ENCODE results near the gene RPTOR. TPM values are rescaled to one million over a fixed set of nuclear protein-coding genes. Genes with fewer than 3 reads are reported as not detected.

The RPTOR gene
- total RNA-seq, 2 experiments from 2014 or later: 88.9 to 91.8 TPM

- DNase-seq: no peak
- no peaks in the 10 kb centered on the region for H3K9me3 Mint-ChIP-seq
- peaks cover 63% of the 10 kb centered on the region for H3K4me1 Mint-ChIP-seq
- H3K36me3 Mint-ChIP-seq (ENCODE audit: low read depth): peaks cover 48% of the 10 kb centered on the region
- H3K27me3 Mint-ChIP-seq: no peaks in the 10 kb centered on the region
- H3K4me3 Mint-ChIP-seq: no peak overlapping the region
- POLR2A ChIA-PET: interaction anchor here (1.6 to 4.6 kb wide), 2 partner anchors 9 to 14 kb away, joined by 5 to 18 read pairs; no protein-coding TSS in a partner anchor
- CTCF ChIA-PET: no interaction called here
- H3K27ac Mint-ChIP-seq: no peak overlapping the region
Observed at GRCh38 chr17:80716986-80717719, 172.5 kb downstream of the RPTOR start.

GRCh38 chr17:80717720-80718083 lies 173.1 kb downstream of the RPTOR start:
- Mint-ChIP-seq H3K36me3 (ENCODE audit: low read depth) (peaks cover 51% of the 10 kb centered on the region), H3K27me3 (no peaks in the 10 kb centered on the region), H3K9me3 (no peaks in the 10 kb centered on the region), H3K27ac (no peak overlapping the region), H3K4me1 (peaks cover 63% of the 10 kb centered on the region), H3K4me3 (no peak overlapping the region)
- ChIA-PET POLR2A (interaction anchor here (4.6 kb wide), 1 partner anchor 9 kb away, joined by 18 read pairs; no protein-coding TSS in a partner anchor), CTCF (no interaction called here)
- DNase-seq: no peak

- ChIA-PET POLR2A (interaction anchor here (4.6 kb wide), 1 partner anchor 10 kb away, joined by 18 read pairs; no protein-coding TSS in a partner anchor), CTCF (no interaction called here)
- Mint-ChIP-seq H3K27ac (peak overlapping the region; percentile 8), H3K4me3 (no peak overlapping the region), H3K36me3 (ENCODE audit: low read depth) (peaks cover 44% of the 10 kb centered on the region), H3K4me1 (peaks cover 62% of the 10 kb centered on the region), H3K27me3 (no peaks in the 10 kb centered on the region), H3K9me3 (no peaks in the 10 kb centered on the region)
- DNase-seq: no peak
Observed at GRCh38 chr17:80718428-80718827, 173.8 kb downstream of the RPTOR start.

GRCh38 chr17:80719449-80719848 lies 174.8 kb downstream of the RPTOR start:
- no peak overlapping the region for H3K4me3 Mint-ChIP-seq

GRCh38 chr17:80720610-80721577 lies 176.3 kb downstream of the RPTOR start:
- Mint-ChIP-seq H3K27ac (peak overlapping the region; percentile 92), H3K36me3 (ENCODE audit: low read depth) (peaks cover 44% of the 10 kb centered on the region), H3K27me3 (no peaks in the 10 kb centered on the region), H3K9me3 (no peaks in the 10 kb centered on the region), H3K4me3 (peak overlapping the region; percentile 64), H3K4me1 (peaks cover 60% of the 10 kb centered on the region)
- peak; percentile 87 for DNase-seq
- ChIA-PET POLR2A (interaction anchor here (1.0 to 4.6 kb wide), 10 partner anchors 10 to 266 kb away, joined by 3 to 18 read pairs (median 4); no protein-coding TSS in a partner anchor), CTCF (interaction anchor here (0.7 to 1.6 kb wide), 3 partner anchors 10 to 43 kb away, joined by 3 to 5 read pairs (median 3); no protein-coding TSS in a partner anchor)

More at GRCh38 chr17:80719449-80719848, 174.8 kb downstream of the RPTOR start:
- Mint-ChIP-seq H3K4me1 (peaks cover 62% of the 10 kb centered on the region), H3K27me3 (no peaks in the 10 kb centered on the region), H3K27ac (no peak overlapping the region), H3K36me3 (ENCODE audit: low read depth) (peaks cover 47% of the 10 kb centered on the region), H3K9me3 (no peaks in the 10 kb centered on the region)
- DNase-seq: no peak
- ChIA-PET POLR2A (interaction anchor here (1.0 to 4.6 kb wide), 2 partner anchors 11 to 13 kb away, joined by 3 to 18 read pairs; no protein-coding TSS in a partner anchor), CTCF (no interaction called here)

GRCh38 chr17:80722661-80723060 lies 178.0 kb downstream of the RPTOR start:
- DNase-seq: no peak
- Mint-ChIP-seq H3K9me3 (no peaks in the 10 kb centered on the region), H3K36me3 (ENCODE audit: low read depth) (peaks cover 37% of the 10 kb centered on the region), H3K27ac (peak overlapping the region; percentile 47), H3K27me3 (no peaks in the 10 kb centered on the region), H3K4me3 (no peak overlapping the region), H3K4me1 (peaks cover 57% of the 10 kb centered on the region)
- CTCF ChIA-PET: interaction anchor here (1.6 kb wide), 1 partner anchor 14 kb away, joined by 3 read pairs; no protein-coding TSS in a partner anchor
- POLR2A ChIA-PET: interaction anchor here (1.3 kb wide), 1 partner anchor 58 kb away, joined by 4 read pairs; no protein-coding TSS in a partner anchor

GRCh38 chr17:80724775-80725266 lies 180.2 kb downstream of the RPTOR start:
- H3K27ac Mint-ChIP-seq: no peak overlapping the region
- no peak for DNase-seq
- peaks cover 50% of the 10 kb centered on the region for H3K4me1 Mint-ChIP-seq
- no peaks in the 10 kb centered on the region for H3K9me3 Mint-ChIP-seq
- ChIA-PET POLR2A (interaction anchor here (0.6 kb wide), 1 partner anchor 166 kb away, joined by 3 read pairs; no protein-coding TSS in a partner anchor), CTCF (no interaction called here)
- H3K36me3 Mint-ChIP-seq (ENCODE audit: low read depth): peaks cover 38% of the 10 kb centered on the region
- no peaks in the 10 kb centered on the region for H3K27me3 Mint-ChIP-seq
- H3K4me3 Mint-ChIP-seq: no peak overlapping the region

- DNase-seq: no peak
- Mint-ChIP-seq H3K27me3 (no peaks in the 10 kb centered on the region), H3K36me3 (ENCODE audit: low read depth) (peaks cover 38% of the 10 kb centered on the region), H3K27ac (no peak overlapping the region), H3K4me3 (no peak overlapping the region), H3K4me1 (peaks cover 50% of the 10 kb centered on the region), H3K9me3 (no peaks in the 10 kb centered on the region)
- ChIA-PET POLR2A (no interaction called here), CTCF (no interaction called here)
Observed at GRCh38 chr17:80725517-80725916, 180.9 kb downstream of the RPTOR start.

GRCh38 chr17:80726558-80727408 lies 182.1 kb downstream of the RPTOR start:
- ChIA-PET CTCF (no interaction called here), POLR2A (no interaction called here)
- Mint-ChIP-seq H3K27me3 (no peaks in the 10 kb centered on the region), H3K36me3 (ENCODE audit: low read depth) (peaks cover 43% of the 10 kb centered on the region), H3K4me1 (peaks cover 48% of the 10 kb centered on the region), H3K27ac (no peak overlapping the region), H3K4me3 (no peak overlapping the region), H3K9me3 (no peaks in the 10 kb centered on the region)
- DNase-seq: no peak

- no peak overlapping the region for H3K27ac Mint-ChIP-seq
Observed at GRCh38 chr17:80727409-80727755, 182.7 kb downstream of the RPTOR start.

GRCh38 chr17:80729016-80729415 lies 184.4 kb downstream of the RPTOR start:
- DNase-seq: no peak
- peaks cover 40% of the 10 kb centered on the region for H3K4me1 Mint-ChIP-seq
- CTCF ChIA-PET: interaction anchor here (1.3 kb wide), 1 partner anchor 119 kb away, joined by 3 read pairs; no protein-coding TSS in a partner anchor
- H3K9me3 Mint-ChIP-seq: no peaks in the 10 kb centered on the region
- POLR2A ChIA-PET: no interaction called here
- peaks cover 42% of the 10 kb centered on the region for H3K36me3 Mint-ChIP-seq (ENCODE audit: low read depth)
- no peaks in the 10 kb centered on the region for H3K27me3 Mint-ChIP-seq
- H3K4me3 Mint-ChIP-seq: no peak overlapping the region
- H3K27ac Mint-ChIP-seq: no peak overlapping the region

More at GRCh38 chr17:80727409-80727755, 182.7 kb downstream of the RPTOR start:
- no peak overlapping the region for H3K4me3 Mint-ChIP-seq
- no peaks in the 10 kb centered on the region for H3K9me3 Mint-ChIP-seq
- H3K4me1 Mint-ChIP-seq: peaks cover 48% of the 10 kb centered on the region
- POLR2A ChIA-PET: no interaction called here
- no peaks in the 10 kb centered on the region for H3K27me3 Mint-ChIP-seq
- CTCF ChIA-PET: no interaction called here
- no peak for DNase-seq
- peaks cover 42% of the 10 kb centered on the region for H3K36me3 Mint-ChIP-seq (ENCODE audit: low read depth)

- Mint-ChIP-seq H3K9me3 (no peaks in the 10 kb centered on the region), H3K27ac (no peak overlapping the region), H3K36me3 (ENCODE audit: low read depth) (peaks cover 46% of the 10 kb centered on the region), H3K4me3 (no peak overlapping the region), H3K4me1 (peaks cover 40% of the 10 kb centered on the region), H3K27me3 (no peaks in the 10 kb centered on the region)
- POLR2A ChIA-PET: no interaction called here
- CTCF ChIA-PET: interaction anchor here (1.3 kb wide), 1 partner anchor 118 kb away, joined by 3 read pairs; no protein-coding TSS in a partner anchor
- DNase-seq: no peak
Observed at GRCh38 chr17:80729761-80730160, 185.1 kb downstream of the RPTOR start.

All from activated CD4-positive, alpha-beta memory T cell treated with anti-CD3 and anti-CD28 coated beads, Interleukin-2, amount 10 ng/mL, durations not matched to agents 7 days and 5 days (primary cell).